Measurements from ENCODE around the gene ARHGEF2.

Gene ARHGEF2

DNA sequence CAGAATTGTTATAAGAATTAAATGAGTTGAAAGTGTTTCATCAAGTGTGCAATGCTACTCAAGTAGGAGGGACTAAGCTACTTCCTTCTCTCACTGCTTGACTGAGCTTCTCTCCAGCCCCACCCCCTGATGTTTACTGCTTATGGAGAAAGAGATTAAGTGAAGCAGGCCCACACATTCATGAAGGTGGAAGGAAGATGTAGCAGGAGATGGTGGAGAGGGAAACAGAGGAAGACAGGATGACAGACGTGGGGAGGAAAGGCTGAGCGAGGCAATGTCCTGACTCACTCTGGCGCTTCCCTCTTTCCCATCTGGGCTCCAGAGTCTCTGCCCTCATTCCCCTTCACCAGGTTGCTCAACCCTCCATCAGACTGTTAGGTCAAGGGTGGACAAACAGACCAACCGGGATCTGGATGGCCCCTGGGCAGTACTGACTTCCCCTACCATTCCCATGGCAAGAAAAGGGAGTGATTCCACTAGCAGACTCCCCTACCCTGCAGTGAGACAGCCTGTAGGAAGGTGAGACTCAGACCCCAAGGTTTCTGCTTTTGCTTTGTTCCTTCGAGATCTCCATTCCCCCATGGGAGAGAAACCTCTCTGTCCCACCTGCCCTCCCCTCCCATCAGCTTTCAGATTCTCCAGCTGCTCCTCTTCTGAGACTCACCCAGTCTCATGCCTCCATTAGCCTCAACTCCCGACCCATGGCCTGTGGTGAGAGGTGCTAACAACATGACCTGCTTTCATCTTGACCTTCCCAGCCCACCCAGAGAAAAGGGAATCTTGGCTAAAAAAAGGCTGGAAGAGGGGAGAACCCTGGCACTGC lies 3.1 kb upstream of the ARHGEF2 start:
- Histone ChIP-seq H3K4me3 (replicated peaks; ENCODE audit: low read depth, low read length) (peak overlapping the region; percentile 94), H3K27me3 (replicated peaks; ENCODE audit: control insufficient read depth, insufficient read depth, low read length) (no peaks in the 10 kb centered on the region), H3K36me3 (ENCODE audit: control insufficient read depth, insufficient read depth, low read length) (no peaks in the 10 kb centered on the region; the same call in 1 of the 2 replicates)
- no peak for TF ChIP-seq CTCF (IDR thresholded peaks at IDR 0.05; ENCODE audit: insufficient read depth, low read length, poor library complexity, severe bottlenecking)
- DNase-seq (ENCODE audit: extremely low read depth, insufficient read length), result no peak

GRCh38 chr1:155979597-155980343 lies 1.4 kb upstream of the ARHGEF2 start:
- H3K27me3 ChIP-seq (replicated peaks; ENCODE audit: control insufficient read depth, insufficient read depth, low read length), result no peaks in the 10 kb centered on the region
- peak overlapping the region; percentile 94 for H3K4me3 ChIP-seq (replicated peaks; ENCODE audit: low read depth, low read length)
- H3K36me3 ChIP-seq (ENCODE audit: control insufficient read depth, insufficient read depth, low read length), result no peaks in the 10 kb centered on the region; the same call in 1 of the 2 replicates
- no peak for TF ChIP-seq CTCF (IDR thresholded peaks at IDR 0.05; ENCODE audit: insufficient read depth, low read length, poor library complexity, severe bottlenecking)
- DNase-seq (ENCODE audit: extremely low read depth, insufficient read length), result peak; percentile 51

DNA sequence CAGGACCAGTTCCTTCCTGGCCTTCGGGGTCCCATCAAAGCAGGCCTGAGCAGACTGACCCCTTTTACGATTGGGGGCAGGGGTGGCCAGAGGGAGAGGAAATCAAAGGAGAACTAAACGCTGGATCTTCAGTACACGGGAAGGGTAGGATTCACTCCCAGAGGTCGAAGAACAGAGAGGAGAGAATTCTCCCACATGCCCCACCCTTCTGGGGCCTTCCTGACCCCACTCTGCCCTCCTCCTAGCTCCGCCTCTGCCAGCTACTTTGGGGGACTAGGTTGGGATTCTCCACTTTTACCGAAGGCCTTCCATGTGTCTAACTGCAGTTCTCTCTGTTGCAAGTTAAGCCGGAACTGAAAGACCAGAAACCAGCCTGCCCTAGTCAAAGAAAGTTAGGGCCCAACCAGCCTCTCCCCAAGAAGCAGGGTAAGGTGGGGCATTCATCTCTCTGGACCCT lies 654 bp upstream of the ARHGEF2 start:
- no peak for TF ChIP-seq CTCF (IDR thresholded peaks at IDR 0.05; ENCODE audit: insufficient read depth, low read length, poor library complexity, severe bottlenecking)
- Histone ChIP-seq H3K27me3 (replicated peaks; ENCODE audit: control insufficient read depth, insufficient read depth, low read length) (no peaks in the 10 kb centered on the region), H3K4me3 (replicated peaks; ENCODE audit: low read depth, low read length) (peak overlapping the region; percentile 94), H3K36me3 (ENCODE audit: control insufficient read depth, insufficient read depth, low read length) (peaks cover 2% of the 10 kb centered on the region)
- no peak for DNase-seq (ENCODE audit: extremely low read depth, insufficient read length)

DNA sequence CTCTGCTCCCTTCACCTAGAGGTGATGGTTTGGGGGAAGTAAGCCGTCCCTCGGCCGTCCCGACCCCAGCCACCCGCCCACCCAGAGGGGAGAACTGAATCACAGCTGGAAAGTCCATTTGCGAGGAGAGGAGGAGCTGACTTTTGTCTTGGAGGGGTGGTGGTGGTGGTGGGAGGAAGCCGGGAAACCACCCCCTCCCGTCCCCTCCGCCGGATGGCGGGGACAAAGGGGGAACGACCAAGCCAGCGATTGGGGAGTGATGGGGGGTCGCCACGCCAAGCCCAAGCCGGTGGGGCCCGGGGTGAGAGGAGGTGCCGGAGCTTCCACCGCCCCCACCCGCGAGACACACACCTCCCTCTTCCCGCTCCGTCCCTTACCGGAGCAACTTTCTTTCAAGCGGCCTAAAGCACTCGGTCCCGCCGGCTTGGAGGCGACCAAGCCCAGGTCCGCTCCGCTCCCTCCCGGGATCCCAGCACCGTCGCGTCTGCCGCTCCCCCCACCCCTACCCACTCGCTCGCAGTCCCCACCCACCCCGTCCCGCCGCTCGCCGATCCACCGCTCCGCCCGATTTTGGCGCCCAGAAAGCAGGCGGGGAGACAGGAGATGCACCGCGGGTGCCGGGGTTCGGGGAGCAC lies 540 bp downstream of the ARHGEF2 start:
- DNase-seq (ENCODE audit: extremely low read depth, insufficient read length), result peak; percentile 66
- Histone ChIP-seq H3K36me3 (ENCODE audit: control insufficient read depth, insufficient read depth, low read length) (peaks cover 7% of the 10 kb centered on the region), H3K4me3 (replicated peaks; ENCODE audit: low read depth, low read length) (peak overlapping the region; percentile 94), H3K27me3 (replicated peaks; ENCODE audit: control insufficient read depth, insufficient read depth, low read length) (no peaks in the 10 kb centered on the region)
- no peak for TF ChIP-seq CTCF (IDR thresholded peaks at IDR 0.05; ENCODE audit: insufficient read depth, low read length, poor library complexity, severe bottlenecking)

- H3K36me3 ChIP-seq (ENCODE audit: control insufficient read depth, insufficient read depth, low read length), result peaks cover 8% of the 10 kb centered on the region
These were observed 1.2 kb downstream of the ARHGEF2 start for GRCh38 chr1:155976913-155977689.

More at GRCh38 chr1:155976913-155977689, 1.2 kb downstream of the ARHGEF2 start:
- TF ChIP-seq CTCF (IDR thresholded peaks at IDR 0.05; ENCODE audit: insufficient read depth, low read length, poor library complexity, severe bottlenecking), result no peak
- Histone ChIP-seq H3K27me3 (replicated peaks; ENCODE audit: control insufficient read depth, insufficient read depth, low read length) (no peaks in the 10 kb centered on the region), H3K4me3 (replicated peaks; ENCODE audit: low read depth, low read length) (peak overlapping the region; percentile 94)
- DNase-seq (ENCODE audit: extremely low read depth, insufficient read length), result no peak
